Peyer's patch (tissue), 4 donors: Measurements from ENCODE around the gene SHANK2. TPM values are rescaled to one million over a fixed set of nuclear protein-coding genes. Genes with fewer than 3 reads are reported as not detected.

Experiments used
- DNase-seq, 3 donors: peaks; one replicate each; pipeline ENCODE4 v3.0.0-alpha.2; 2017 to 2019
- H3K27ac ChIP-seq, 4 donors: fragments of 200-600 bp; sonication (generic); one replicate each; pipeline ENCODE4 v1.5.1; 2016 to 2019
- H3K27me3 ChIP-seq, 2 donors: fragments of 200-600 bp; sonication (generic); one replicate each; pipeline ENCODE4 v1.5.1; 2019
- H3K36me3 ChIP-seq, 3 donors: fragments of 200-600 bp; sonication (generic); one replicate each; pipeline ENCODE4 v1.5.1; 2016 to 2019
- H3K4me1 ChIP-seq, 4 donors: fragments of 200-600 bp; sonication (generic); one replicate each; pipeline ENCODE4 v1.5.1; 2016 to 2019
- H3K4me3 ChIP-seq, 4 donors: fragments of 200-600 bp; sonication (generic); 1 replicate in 3 of 4; 2 replicates in 1 of 4; pipeline ENCODE4 v1.5.1; 2016 to 2019; ENCODE audit warnings: mild to moderate bottlenecking in 1 of 4
- H3K9me3 ChIP-seq, 4 donors: fragments of 200-600 bp; sonication (generic); one replicate each; pipeline ENCODE4 v1.5.1; 2016 to 2019; ENCODE audit warnings: mild to moderate bottlenecking in 1 of 4
- POLR2A ChIP-seq, 2 donors: fragments of 450-650 bp; IDR thresholded peaks; one replicate each; pipeline ENCODE4 v1.5.1; 2017; ENCODE audit warnings: antibody characterized with exemption in 2 of 2, mild to moderate bottlenecking in 2 of 2, moderate library complexity in 2 of 2
- total RNA-seq, 4 donors: library from RNA; depleted of rRNA; stranded (reverse); fragments of >200 nt; gene quantifications; one replicate each; pipeline ENCODE4 v1.1.0, GENCODE V29; 2016
- TF ChIP-seq, protein P1 (sequence below), 6 experiments: fragments of 450-650 bp in 4 of 6; fragments of 200-600 bp in 2 of 6; sonication (generic) in 1 of 6; IDR thresholded peaks; one replicate each; pipeline ENCODE4 v1.5.1; 2017 to 2019; ENCODE audit warnings: antibody characterized with exemption in 6 of 6, mild to moderate bottlenecking in 3 of 6, moderate library complexity in 1 of 6

SHANK2 gene
- total RNA-seq, 4 donors from 2014 or later, result 26.1 to 109 (median 56.6) TPM

DNA sequence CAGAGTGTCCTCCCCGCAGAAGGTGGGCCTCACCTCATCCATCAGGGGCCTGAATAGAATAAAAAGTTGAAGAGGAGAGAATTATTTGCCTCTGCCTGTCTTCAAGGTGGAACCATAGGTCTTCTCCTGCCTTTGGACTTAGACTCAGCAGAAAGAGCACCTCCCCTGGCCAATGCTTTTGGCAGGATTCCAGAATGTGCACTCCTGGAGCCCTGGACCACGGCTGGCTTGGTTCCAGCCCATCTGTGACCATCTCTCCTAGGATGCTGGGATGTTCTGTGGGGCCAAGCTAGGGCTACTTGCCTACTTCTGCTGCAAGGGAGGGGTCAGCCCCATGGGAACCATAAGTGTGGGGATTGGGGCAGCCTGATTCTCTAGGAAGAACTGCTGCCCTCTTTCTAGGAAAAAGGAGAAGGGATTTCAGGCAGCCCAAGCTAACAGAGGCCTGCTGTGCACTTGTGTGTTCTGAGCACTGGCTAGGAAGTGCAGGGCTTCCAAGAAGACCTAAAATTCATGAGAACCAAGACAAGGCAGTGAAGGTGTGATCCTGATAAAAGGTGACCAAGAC, 32.2 kb upstream of the SHANK2 start:
- Histone ChIP-seq H3K27ac (peak overlapping the region in 3 of 4 donors; percentile 46 to 82 (median 55)), H3K4me3 (peak overlapping the region in 2 of 4 donors; percentile 27 to 36), H3K36me3 (no peaks in the 10 kb centered on the region), H3K9me3 (no peaks in the 10 kb centered on the region), H3K27me3 (no peaks in the 10 kb centered on the region), H3K4me1 (peaks cover 0 to 10% (median 0%) of the 10 kb centered on the region in 4 donors)
- TF ChIP-seq, protein P1, sequence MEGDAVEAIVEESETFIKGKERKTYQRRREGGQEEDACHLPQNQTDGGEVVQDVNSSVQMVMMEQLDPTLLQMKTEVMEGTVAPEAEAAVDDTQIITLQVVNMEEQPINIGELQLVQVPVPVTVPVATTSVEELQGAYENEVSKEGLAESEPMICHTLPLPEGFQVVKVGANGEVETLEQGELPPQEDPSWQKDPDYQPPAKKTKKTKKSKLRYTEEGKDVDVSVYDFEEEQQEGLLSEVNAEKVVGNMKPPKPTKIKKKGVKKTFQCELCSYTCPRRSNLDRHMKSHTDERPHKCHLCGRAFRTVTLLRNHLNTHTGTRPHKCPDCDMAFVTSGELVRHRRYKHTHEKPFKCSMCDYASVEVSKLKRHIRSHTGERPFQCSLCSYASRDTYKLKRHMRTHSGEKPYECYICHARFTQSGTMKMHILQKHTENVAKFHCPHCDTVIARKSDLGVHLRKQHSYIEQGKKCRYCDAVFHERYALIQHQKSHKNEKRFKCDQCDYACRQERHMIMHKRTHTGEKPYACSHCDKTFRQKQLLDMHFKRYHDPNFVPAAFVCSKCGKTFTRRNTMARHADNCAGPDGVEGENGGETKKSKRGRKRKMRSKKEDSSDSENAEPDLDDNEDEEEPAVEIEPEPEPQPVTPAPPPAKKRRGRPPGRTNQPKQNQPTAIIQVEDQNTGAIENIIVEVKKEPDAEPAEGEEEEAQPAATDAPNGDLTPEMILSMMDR (IDR thresholded peaks at IDR 0.05), result no peak
- no peak for TF ChIP-seq POLR2A (IDR thresholded peaks at IDR 0.05)
- DNase-seq, result peak in 1 of 3 donors; percentile 47

DNA sequence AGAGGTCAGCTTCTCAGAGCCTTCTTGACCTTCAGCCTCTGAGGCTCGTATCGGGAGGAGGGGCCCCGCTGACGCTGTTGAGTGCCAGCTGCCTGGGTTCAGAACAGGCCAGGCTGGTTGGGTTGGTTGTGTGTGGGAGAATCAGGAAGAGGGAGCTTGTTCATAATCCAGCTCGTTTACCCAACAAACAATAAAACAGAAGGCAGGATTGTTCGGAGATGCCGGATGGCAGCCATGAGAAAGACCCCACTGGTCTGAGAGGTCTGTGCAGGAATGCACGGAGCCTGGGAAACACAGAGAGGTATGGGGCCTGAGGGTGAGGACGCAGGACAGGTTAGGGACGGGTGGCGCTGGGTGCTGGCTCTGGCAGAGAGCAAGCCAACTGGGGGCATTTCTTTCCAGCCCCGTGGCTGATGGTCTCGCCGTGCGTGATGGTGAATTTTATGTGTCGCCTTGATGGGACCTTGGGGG, 31.6 kb upstream of the SHANK2 start:
- Histone ChIP-seq H3K36me3 (no peaks in the 10 kb centered on the region), H3K4me1 (peaks cover 0 to 10% (median 0%) of the 10 kb centered on the region in 4 donors), H3K27me3 (no peaks in the 10 kb centered on the region), H3K27ac (peak overlapping the region in 3 of 4 donors; percentile 46 to 82 (median 55)), H3K4me3 (peak overlapping the region in 2 of 4 donors; percentile 27 to 36), H3K9me3 (no peaks in the 10 kb centered on the region)
- peak in 1 of 2 donors; percentile 34 for TF ChIP-seq POLR2A (IDR thresholded peaks at IDR 0.05)
- TF ChIP-seq, protein P1 (IDR thresholded peaks at IDR 0.05), result no peak
- peak in 2 of 3 donors; percentile 87 to 88 for DNase-seq

DNA sequence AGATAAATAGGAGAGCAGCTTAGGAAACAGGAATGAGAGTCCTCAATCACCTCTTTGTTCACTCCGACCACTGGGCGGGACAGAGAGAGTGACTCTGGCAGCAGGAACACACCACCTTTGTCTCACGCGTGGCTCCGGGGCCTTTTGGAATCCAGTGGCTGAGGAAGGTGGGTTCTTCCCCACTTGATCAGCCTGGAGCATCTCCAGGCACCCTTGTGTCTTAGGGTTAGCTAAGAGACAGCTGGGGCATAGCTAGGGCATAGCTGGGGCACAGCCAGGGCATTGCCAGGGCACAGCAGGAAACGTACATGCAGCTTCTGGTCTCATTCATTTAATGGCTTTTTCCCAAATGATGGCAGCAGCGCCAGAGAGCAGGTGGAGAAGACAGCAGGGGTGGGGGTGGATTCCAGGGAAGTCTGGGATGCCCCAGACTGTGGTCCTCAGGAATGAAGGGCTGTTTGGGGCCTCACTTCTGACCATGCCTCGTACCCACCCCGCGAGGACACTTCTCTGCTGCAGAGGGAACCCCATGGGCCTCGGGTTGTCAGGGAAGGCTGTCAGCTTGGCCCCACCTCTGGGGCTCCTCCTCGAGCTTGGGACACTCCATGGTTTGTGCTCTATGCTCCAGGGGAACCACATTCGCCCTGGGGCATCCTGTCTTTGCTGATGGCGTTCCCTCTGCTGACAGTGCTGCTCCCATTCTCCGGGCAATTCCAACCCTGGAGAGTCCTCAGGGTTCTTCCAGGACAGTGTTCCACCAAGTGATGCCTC, 30.4 kb upstream of the SHANK2 start:
- H3K4me3 ChIP-seq, result no peak overlapping the region
- peak overlapping the region in 1 of 4 donors; percentile 82 for H3K27ac ChIP-seq
- no peaks in the 10 kb centered on the region for H3K9me3 ChIP-seq
- no peak for DNase-seq
- no peaks in the 10 kb centered on the region for H3K27me3 ChIP-seq
- H3K36me3 ChIP-seq, result no peaks in the 10 kb centered on the region
- no peak for TF ChIP-seq POLR2A (IDR thresholded peaks at IDR 0.05)
- TF ChIP-seq, protein P1 (IDR thresholded peaks at IDR 0.05), result no peak
- H3K4me1 ChIP-seq, result peaks cover 0 to 10% (median 0%) of the 10 kb centered on the region in 4 donors

DNA sequence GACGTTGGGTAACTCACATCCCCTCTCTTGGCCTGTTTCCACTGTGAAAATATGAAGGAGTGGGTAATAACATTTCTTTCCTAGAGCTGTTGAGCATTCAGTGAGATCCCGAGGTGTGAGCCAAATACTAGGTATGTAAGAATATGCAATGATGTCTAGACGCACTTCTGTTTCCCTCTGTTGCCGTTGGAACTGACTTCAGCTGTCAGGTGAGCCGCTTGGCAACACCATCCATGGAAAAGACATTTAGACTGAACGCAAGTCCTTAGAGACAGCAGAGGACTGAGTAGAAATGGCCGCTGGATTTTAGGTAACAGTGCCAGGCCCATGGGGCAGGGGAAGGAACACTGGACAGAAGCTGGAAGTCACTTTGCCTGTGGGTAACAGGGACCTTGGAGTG, 29.5 kb upstream of the SHANK2 start:
- Histone ChIP-seq H3K9me3 (no peaks in the 10 kb centered on the region), H3K4me1 (peaks cover 0 to 3% (median 0%) of the 10 kb centered on the region in 4 donors), H3K27ac (peak overlapping the region in 1 of 4 donors; percentile 30), H3K27me3 (no peaks in the 10 kb centered on the region), H3K36me3 (no peaks in the 10 kb centered on the region), H3K4me3 (no peak overlapping the region)
- TF ChIP-seq, protein P1 (IDR thresholded peaks at IDR 0.05), result no peak
- TF ChIP-seq POLR2A (IDR thresholded peaks at IDR 0.05), result no peak
- DNase-seq, result no peak

DNA sequence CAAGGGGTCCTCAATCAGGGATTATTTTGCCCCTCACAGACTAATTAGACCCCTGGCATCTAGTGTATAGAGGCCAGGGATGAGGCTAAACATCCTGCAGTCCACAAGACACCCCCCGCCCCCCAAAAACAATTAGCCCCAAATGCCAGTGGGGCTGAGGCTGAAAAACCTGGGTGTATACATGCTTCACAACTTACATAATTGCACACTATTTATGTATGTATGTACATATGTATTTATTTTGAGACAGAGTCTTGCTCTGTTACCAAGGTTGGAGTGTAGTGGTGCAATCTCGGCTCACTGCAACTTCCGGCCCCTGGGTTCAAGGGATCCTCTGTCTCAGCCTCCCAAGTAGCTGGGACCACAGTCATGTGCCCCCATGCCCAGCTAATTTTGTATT, 28.8 kb upstream of the SHANK2 start:
- Histone ChIP-seq H3K4me3 (no peak overlapping the region), H3K9me3 (no peaks in the 10 kb centered on the region), H3K27ac (peak overlapping the region in 1 of 4 donors; percentile 30), H3K4me1 (no peaks in the 10 kb centered on the region), H3K27me3 (no peaks in the 10 kb centered on the region), H3K36me3 (no peaks in the 10 kb centered on the region)
- no peak for DNase-seq
- TF ChIP-seq POLR2A (IDR thresholded peaks at IDR 0.05), result no peak
- TF ChIP-seq, protein P1 (IDR thresholded peaks at IDR 0.05), result no peak
